GM18909 (cell line): ENCODE results near the gene MCUB.

Experiments
- ATAC-seq: cut with Tn5 transposase; IDR thresholded peaks from one replicate; pipeline ENCODE4 v1.9.1; 2021; ENCODE audit warnings: mild to moderate bottlenecking; ENCODE audit not compliant: unreplicated experiment, poor library complexity

The MCUB gene

GRCh38 chr4:109622626-109623025 is 62.6 kb downstream of the MCUB start:
- no peak for ATAC-seq

- ATAC-seq = no peak
Observed at GRCh38 chr4:109624536-109624935, 64.5 kb downstream of the MCUB start.

- no peak for ATAC-seq
Observed at GRCh38 chr4:109627361-109627760, 67.3 kb downstream of the MCUB start.

GRCh38 chr4:109629775-109630174 is 69.7 kb downstream of the MCUB start:
- ATAC-seq = no peak

GRCh38 chr4:109631532-109632108 is 71.6 kb downstream of the MCUB start:
- no peak for ATAC-seq

GRCh38 chr4:109640644-109641043 is 80.6 kb downstream of the MCUB start:
- no peak for ATAC-seq

- no peak for ATAC-seq
Observed at GRCh38 chr4:109645874-109646710, 86.0 kb downstream of the MCUB start.

- ATAC-seq = peak; percentile 58
Observed at GRCh38 chr4:109648266-109648996, 88.4 kb downstream of the MCUB start.

GRCh38 chr4:109648997-109649575 is 89.0 kb downstream of the MCUB start:
- no peak for ATAC-seq

- peak; percentile 85 for ATAC-seq
Observed at GRCh38 chr4:109649872-109650271, 89.8 kb downstream of the MCUB start.

- ATAC-seq = no peak
Observed at GRCh38 chr4:109655396-109655795, 95.3 kb downstream of the MCUB start.

GRCh38 chr4:109657854-109658418 is 97.9 kb downstream of the MCUB start:
- no peak for ATAC-seq

- no peak for ATAC-seq
Observed at GRCh38 chr4:109658871-109659410, 98.9 kb downstream of the MCUB start.

GRCh38 chr4:109662116-109662515 is 102.1 kb downstream of the MCUB start:
- ATAC-seq = no peak

- ATAC-seq = no peak
Observed at GRCh38 chr4:109662771-109663170, 102.7 kb downstream of the MCUB start.

- ATAC-seq = no peak
Observed at GRCh38 chr4:109665783-109666485, 105.9 kb downstream of the MCUB start.

GRCh38 chr4:109671350-109671749 is 111.3 kb downstream of the MCUB start:
- ATAC-seq = no peak

- ATAC-seq = no peak
Observed at GRCh38 chr4:109672169-109672930, 112.3 kb downstream of the MCUB start.

- no peak for ATAC-seq
Observed at GRCh38 chr4:109673303-109673702, 113.3 kb downstream of the MCUB start.
